ENCODE data around the gene VANGL1.

Gene VANGL1

GRCh38 chr1:115654125-115654524 lies 12.4 kb downstream of the VANGL1 start:
- CTCF ChIA-PET: interaction anchor here (0.6 to 1.0 kb wide), 3 partner anchors 13 to 481 kb away, joined by 3 to 4 read pairs (median 3); partner anchors contain the start of gene VANGL1
- POLR2A ChIA-PET (ENCODE audit: low non-redundant PET): no interaction called here
- peak overlapping the region; percentile 94 for H3K27ac ChIP-seq
- no peak for TF ChIP-seq CTCF (conservative IDR thresholded peaks at IDR 0.05; ENCODE audit: low read depth)
- DNase-seq (ENCODE audit: low spot score): no peak

- POLR2A ChIA-PET (ENCODE audit: low non-redundant PET): no interaction called here
- CTCF ChIA-PET: interaction anchor here (0.6 to 1.0 kb wide), 3 partner anchors 13 to 482 kb away, joined by 3 to 4 read pairs (median 3); partner anchors contain the start of gene VANGL1
- peak overlapping the region; percentile 94 for H3K27ac ChIP-seq
Measured at GRCh38 chr1:115654663-115655305, 13.0 kb downstream of the VANGL1 start.

GRCh38 chr1:115655306-115655663 lies 13.5 kb downstream of the VANGL1 start:
- peak; percentile 78 for DNase-seq (ENCODE audit: low spot score)
- H3K27ac ChIP-seq: peak overlapping the region; percentile 94
- CTCF ChIA-PET: interaction anchor here (0.9 to 1.0 kb wide), 2 partner anchors 14 to 52 kb away, joined by 3 to 4 read pairs; partner anchors contain the start of gene VANGL1
- POLR2A ChIA-PET (ENCODE audit: low non-redundant PET): no interaction called here
- no peak for TF ChIP-seq CTCF (conservative IDR thresholded peaks at IDR 0.05; ENCODE audit: low read depth)

More at GRCh38 chr1:115654663-115655305, 13.0 kb downstream of the VANGL1 start:
- TF ChIP-seq CTCF (conservative IDR thresholded peaks at IDR 0.05; ENCODE audit: low read depth): no peak
- DNase-seq (ENCODE audit: low spot score): peak; percentile 61

GRCh38 chr1:115655916-115656315 lies 14.1 kb downstream of the VANGL1 start:
- CTCF ChIA-PET: interaction anchor here (0.5 kb wide), 1 partner anchor 48 kb away, joined by 3 read pairs; no protein-coding TSS in a partner anchor

GRCh38 chr1:115656461-115657077 lies 14.8 kb downstream of the VANGL1 start:
- DNase-seq (ENCODE audit: low spot score): no peak
- ChIA-PET POLR2A (ENCODE audit: low non-redundant PET) (no interaction called here), CTCF (interaction anchor here (0.5 kb wide), 1 partner anchor 49 kb away, joined by 3 read pairs; no protein-coding TSS in a partner anchor)
- no peak overlapping the region for H3K27ac ChIP-seq
- TF ChIP-seq CTCF (conservative IDR thresholded peaks at IDR 0.05; ENCODE audit: low read depth): no peak

More at GRCh38 chr1:115655916-115656315, 14.1 kb downstream of the VANGL1 start:
- no peak for TF ChIP-seq CTCF (conservative IDR thresholded peaks at IDR 0.05; ENCODE audit: low read depth)
- peak overlapping the region; percentile 94 for H3K27ac ChIP-seq
- POLR2A ChIA-PET (ENCODE audit: low non-redundant PET): no interaction called here
- no peak for DNase-seq (ENCODE audit: low spot score)

- ChIA-PET CTCF (interaction anchor here (0.7 to 0.8 kb wide), 2 partner anchors 32 to 48 kb away, joined by 3 to 5 read pairs; no protein-coding TSS in a partner anchor), POLR2A (ENCODE audit: low non-redundant PET) (no interaction called here)
- TF ChIP-seq CTCF (conservative IDR thresholded peaks at IDR 0.05; ENCODE audit: low read depth): no peak
- no peak overlapping the region for H3K27ac ChIP-seq
- no peak for DNase-seq (ENCODE audit: low spot score)
Measured at GRCh38 chr1:115658646-115659045, 16.9 kb downstream of the VANGL1 start.

Measured in RWPE1 (cell line).